ENCODE data around the gene EPB41L3. TPM values are rescaled to one million over a fixed set of nuclear protein-coding genes. Genes with fewer than 3 reads are reported as not detected.

The EPB41L3 gene
- total and polyA plus RNA-seq, 10 of the 15 experiments (the other 5 are each of a cell fraction or from before 2014, with no cell fraction given) = 0.11 to 0.69 (median 0.23) TPM; not detected in 6

DNA sequence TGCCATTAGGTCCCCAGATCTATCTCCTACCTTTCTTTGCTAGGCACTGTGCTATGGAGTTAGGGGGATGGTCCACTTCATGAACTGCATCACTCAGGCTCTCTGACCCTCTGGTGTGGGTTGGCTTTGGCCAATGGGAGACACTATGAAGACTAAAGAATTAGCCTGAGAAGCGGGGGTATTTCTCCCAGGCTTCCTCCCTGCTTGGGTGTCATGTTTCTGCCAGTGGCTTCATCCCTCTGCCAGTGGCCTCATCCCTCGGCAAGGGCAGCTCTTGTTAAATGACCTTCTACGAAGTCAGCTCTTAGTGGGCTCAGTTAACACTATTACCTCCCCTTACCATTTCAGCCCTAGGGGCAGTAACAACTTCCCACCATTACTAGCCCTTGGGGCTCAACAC lies 41.9 kb upstream of the EPB41L3 start:
- WGBS (ENCODE audit: insufficient coverage, insufficient replicate concordance, low lambda C conversion rate, missing lambda C conversion rate) = 3% methylated on average over 2 of the region's 3 CpGs
- Histone ChIP-seq H3K79me2 (ENCODE audit: control insufficient read depth, insufficient read depth, low read length) (no peaks in the 10 kb centered on the region), H4K20me1 (ENCODE audit: control insufficient read depth, insufficient read depth) (no peaks in the 10 kb centered on the region), H3K36me3 (ENCODE audit: control insufficient read depth in 2 of 2, insufficient read depth in 2 of 2, low read length in 1 of 2) (no peaks in the 10 kb centered on the region), H3K4me2 (ENCODE audit: control insufficient read depth, insufficient read depth) (no peak overlapping the region), H3K4me3 (no peak overlapping the region), H3K4me1 (ENCODE audit: control insufficient read depth, insufficient read depth, low read length) (no peaks in the 10 kb centered on the region), H3K9ac (ENCODE audit: control insufficient read depth, insufficient read depth, low read length) (no peak overlapping the region), H2AFZ (ENCODE audit: control insufficient read depth, low read depth, low read length) (no peak overlapping the region), H3K27ac (ENCODE audit: control insufficient read depth, insufficient read depth) (no peak overlapping the region), H3K9me3 (replicated peaks; ENCODE audit: control insufficient read depth, insufficient read depth, low read length) (no peaks in the 10 kb centered on the region), H3K27me3 (replicated peaks in 1 of 2; ENCODE audit: control insufficient read depth in 2 of 2, insufficient read depth in 2 of 2, low read length in 1 of 2) (no peaks in the 10 kb centered on the region)
- FAIRE-seq (no peak), DNase-seq (ENCODE audit: low read depth, low spot score) (no peak), ATAC-seq (no peak)
- intact Hi-C loops (cut with micrococcal nuclease; ENCODE audit: unreplicated experiment) = no loop called here
- in situ Hi-C loops (cut with MboI) = no loop called here
- SMC1A ChIA-PET (ENCODE audit: uncharacterized antibody, unreplicated experiment) = interaction anchor here (0.6 to 0.9 kb wide), 2 partner anchors 93 to 173 kb away, joined by 3 to 4 read pairs; no protein-coding TSS in a partner anchor
- CTCF ChIA-PET = no interaction called here
- POLR2A ChIA-PET = no interaction called here
- no TSS peak for BruUV-seq (replicated peaks)
- RAD21 ChIA-PET (ENCODE audit: unreplicated experiment) = no interaction called here
- TF ChIP-seq CREM (IDR thresholded peaks at IDR 0.05; ENCODE audit: low read depth) (no peak), TCF12 (IDR thresholded peaks at IDR 0.05; ENCODE audit: low read depth, low read length) (no peak), REST (IDR thresholded peaks at IDR 0.05; ENCODE audit: low read depth, low read length) (no peak), ZBTB11 (CRISPR knock-in tag; IDR thresholded peaks at IDR 0.05) (no peak), ZZZ3 (IDR thresholded peaks at IDR 0.05; ENCODE audit: control insufficient read depth, insufficient read length, low read depth) (no peak), ZNF622 (IDR thresholded peaks at IDR 0.05) (no peak), TBL1XR1 (IDR thresholded peaks at IDR 0.05; ENCODE audit: low read depth, low read length) (no peak), SP1 (IDR thresholded peaks at IDR 0.05; ENCODE audit: low read depth, low read length) (no peak)
- TF ChIP-seq, protein P1, sequence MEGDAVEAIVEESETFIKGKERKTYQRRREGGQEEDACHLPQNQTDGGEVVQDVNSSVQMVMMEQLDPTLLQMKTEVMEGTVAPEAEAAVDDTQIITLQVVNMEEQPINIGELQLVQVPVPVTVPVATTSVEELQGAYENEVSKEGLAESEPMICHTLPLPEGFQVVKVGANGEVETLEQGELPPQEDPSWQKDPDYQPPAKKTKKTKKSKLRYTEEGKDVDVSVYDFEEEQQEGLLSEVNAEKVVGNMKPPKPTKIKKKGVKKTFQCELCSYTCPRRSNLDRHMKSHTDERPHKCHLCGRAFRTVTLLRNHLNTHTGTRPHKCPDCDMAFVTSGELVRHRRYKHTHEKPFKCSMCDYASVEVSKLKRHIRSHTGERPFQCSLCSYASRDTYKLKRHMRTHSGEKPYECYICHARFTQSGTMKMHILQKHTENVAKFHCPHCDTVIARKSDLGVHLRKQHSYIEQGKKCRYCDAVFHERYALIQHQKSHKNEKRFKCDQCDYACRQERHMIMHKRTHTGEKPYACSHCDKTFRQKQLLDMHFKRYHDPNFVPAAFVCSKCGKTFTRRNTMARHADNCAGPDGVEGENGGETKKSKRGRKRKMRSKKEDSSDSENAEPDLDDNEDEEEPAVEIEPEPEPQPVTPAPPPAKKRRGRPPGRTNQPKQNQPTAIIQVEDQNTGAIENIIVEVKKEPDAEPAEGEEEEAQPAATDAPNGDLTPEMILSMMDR (IDR thresholded peaks at IDR 0.05 in 2 of 3, conservative IDR thresholded peaks at IDR 0.05 in 1 of 3; ENCODE audit: control insufficient read depth in 2 of 3, extremely low read depth in 1 of 3, insufficient read depth in 1 of 3, low read depth in 3 of 3, low read length in 3 of 3) = no peak
- TF ChIP-seq, protein P2, sequence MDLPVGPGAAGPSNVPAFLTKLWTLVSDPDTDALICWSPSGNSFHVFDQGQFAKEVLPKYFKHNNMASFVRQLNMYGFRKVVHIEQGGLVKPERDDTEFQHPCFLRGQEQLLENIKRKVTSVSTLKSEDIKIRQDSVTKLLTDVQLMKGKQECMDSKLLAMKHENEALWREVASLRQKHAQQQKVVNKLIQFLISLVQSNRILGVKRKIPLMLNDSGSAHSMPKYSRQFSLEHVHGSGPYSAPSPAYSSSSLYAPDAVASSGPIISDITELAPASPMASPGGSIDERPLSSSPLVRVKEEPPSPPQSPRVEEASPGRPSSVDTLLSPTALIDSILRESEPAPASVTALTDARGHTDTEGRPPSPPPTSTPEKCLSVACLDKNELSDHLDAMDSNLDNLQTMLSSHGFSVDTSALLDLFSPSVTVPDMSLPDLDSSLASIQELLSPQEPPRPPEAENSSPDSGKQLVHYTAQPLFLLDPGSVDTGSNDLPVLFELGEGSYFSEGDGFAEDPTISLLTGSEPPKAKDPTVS (IDR thresholded peaks at IDR 0.05; ENCODE audit: low read depth, low read length) = no peak
- TF ChIP-seq, protein P3, sequence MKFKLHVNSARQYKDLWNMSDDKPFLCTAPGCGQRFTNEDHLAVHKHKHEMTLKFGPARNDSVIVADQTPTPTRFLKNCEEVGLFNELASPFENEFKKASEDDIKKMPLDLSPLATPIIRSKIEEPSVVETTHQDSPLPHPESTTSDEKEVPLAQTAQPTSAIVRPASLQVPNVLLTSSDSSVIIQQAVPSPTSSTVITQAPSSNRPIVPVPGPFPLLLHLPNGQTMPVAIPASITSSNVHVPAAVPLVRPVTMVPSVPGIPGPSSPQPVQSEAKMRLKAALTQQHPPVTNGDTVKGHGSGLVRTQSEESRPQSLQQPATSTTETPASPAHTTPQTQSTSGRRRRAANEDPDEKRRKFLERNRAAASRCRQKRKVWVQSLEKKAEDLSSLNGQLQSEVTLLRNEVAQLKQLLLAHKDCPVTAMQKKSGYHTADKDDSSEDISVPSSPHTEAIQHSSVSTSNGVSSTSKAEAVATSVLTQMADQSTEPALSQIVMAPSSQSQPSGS (IDR thresholded peaks at IDR 0.05; ENCODE audit: low read length) = no peak

Data from GM12878 (cell line).